Measurements from ENCODE around the gene GIMAP8. TPM values are rescaled to one million over a fixed set of nuclear protein-coding genes. Genes with fewer than 3 reads are reported as not detected.

Gene GIMAP8
- total RNA-seq, 1 experiment from 2014 or later: not detected

DNA sequence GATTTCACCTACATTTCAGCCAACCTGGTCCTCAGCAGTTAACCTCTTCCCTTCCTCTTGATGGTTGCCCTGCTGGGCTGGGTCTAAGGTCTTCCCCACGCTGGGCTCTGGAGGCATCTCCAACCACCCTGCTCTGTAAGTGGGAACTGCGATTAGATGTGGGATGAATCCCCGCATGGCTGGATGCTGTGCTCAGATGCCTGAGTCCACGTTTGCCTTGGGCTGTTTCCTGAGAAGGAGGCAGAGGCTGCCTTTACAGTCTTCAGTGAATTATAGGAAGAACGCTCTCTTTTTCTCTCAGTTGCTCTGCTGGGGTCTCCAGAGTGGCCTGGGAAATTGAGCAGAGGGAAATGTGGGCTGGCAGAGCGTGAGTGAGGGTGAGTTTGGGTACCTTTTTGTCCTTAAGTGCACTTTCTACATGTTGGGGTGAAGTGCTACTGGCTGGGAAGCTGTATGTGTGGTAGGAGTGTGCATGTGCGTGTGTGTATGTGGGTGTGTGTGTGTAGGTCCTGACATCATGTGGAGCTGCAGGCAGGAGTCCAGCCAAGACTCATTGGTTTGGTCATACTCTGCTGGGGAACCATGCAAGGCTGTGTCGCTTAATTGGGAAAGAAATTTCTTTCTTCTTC is 1.5 kb downstream of the GIMAP8 start:
- H3K79me1 ChIP-seq (ENCODE audit: insufficient read depth, low read depth, low read length, poor library complexity, severe bottlenecking): no peaks in the 10 kb centered on the region
- H2BK5ac ChIP-seq (ENCODE audit: insufficient read length, low read length): no peak overlapping the region
- no peak overlapping the region for H4K8ac ChIP-seq (replicated peaks; ENCODE audit: insufficient read length, low read depth, low read length)
- H3K23me2 ChIP-seq (ENCODE audit: insufficient read length, low read depth, low read length, poor library complexity, severe bottlenecking): no peaks in the 10 kb centered on the region
- no peak overlapping the region for H2BK120ac ChIP-seq (ENCODE audit: low read depth, low read length, poor library complexity, severe bottlenecking)
- peaks cover 91% of the 10 kb centered on the region for H3K27me3 Mint-ChIP-seq (ENCODE audit: low read depth)
- H3K4ac ChIP-seq (ENCODE audit: low read depth, low read length): no peak overlapping the region
- WGBS (ENCODE audit: extremely low coverage, insufficient read length, low lambda C conversion rate): no CpG with 5 or more reads among the region's 8 CpGs
- TF ChIP-seq, protein P1, sequence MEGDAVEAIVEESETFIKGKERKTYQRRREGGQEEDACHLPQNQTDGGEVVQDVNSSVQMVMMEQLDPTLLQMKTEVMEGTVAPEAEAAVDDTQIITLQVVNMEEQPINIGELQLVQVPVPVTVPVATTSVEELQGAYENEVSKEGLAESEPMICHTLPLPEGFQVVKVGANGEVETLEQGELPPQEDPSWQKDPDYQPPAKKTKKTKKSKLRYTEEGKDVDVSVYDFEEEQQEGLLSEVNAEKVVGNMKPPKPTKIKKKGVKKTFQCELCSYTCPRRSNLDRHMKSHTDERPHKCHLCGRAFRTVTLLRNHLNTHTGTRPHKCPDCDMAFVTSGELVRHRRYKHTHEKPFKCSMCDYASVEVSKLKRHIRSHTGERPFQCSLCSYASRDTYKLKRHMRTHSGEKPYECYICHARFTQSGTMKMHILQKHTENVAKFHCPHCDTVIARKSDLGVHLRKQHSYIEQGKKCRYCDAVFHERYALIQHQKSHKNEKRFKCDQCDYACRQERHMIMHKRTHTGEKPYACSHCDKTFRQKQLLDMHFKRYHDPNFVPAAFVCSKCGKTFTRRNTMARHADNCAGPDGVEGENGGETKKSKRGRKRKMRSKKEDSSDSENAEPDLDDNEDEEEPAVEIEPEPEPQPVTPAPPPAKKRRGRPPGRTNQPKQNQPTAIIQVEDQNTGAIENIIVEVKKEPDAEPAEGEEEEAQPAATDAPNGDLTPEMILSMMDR (conservative IDR thresholded peaks at IDR 0.05): no peak
- H2AK5ac ChIP-seq (ENCODE audit: insufficient read length, low read length): no peak overlapping the region
- no peak overlapping the region for H3T11ph ChIP-seq (ENCODE audit: low read length)
- no peak for DNase-seq
- no peak overlapping the region for H2BK12ac ChIP-seq (ENCODE audit: insufficient read length, low read depth, low read length)
- no peak overlapping the region for H4K91ac ChIP-seq (ENCODE audit: insufficient read length, low read depth, low read length)
- H3K79me2 ChIP-seq (ENCODE audit: insufficient read depth, low read length): no peaks in the 10 kb centered on the region
- H3K4me1 Mint-ChIP-seq: peaks cover 2 to 12% of the 10 kb centered on the region in 2 experiments; a peak in 3 of 4 replicates
- no peak overlapping the region for H3K56ac ChIP-seq (ENCODE audit: insufficient read length, low read depth, low read length)
- H3K4me3 Mint-ChIP-seq: no peak overlapping the region
- no peak overlapping the region for H4K5ac ChIP-seq (ENCODE audit: insufficient read length, low read depth, low read length)
- H3K9me3 ChIP-seq (ENCODE audit: control insufficient read depth, low read depth, low read length): peaks cover 2% of the 10 kb centered on the region
- H3K18ac ChIP-seq (ENCODE audit: insufficient read length, low read depth, low read length): no peak overlapping the region
- no peaks in the 10 kb centered on the region for H3K27me3 ChIP-seq (ENCODE audit: insufficient read depth, low read length)
- no peak overlapping the region for H3K27ac Mint-ChIP-seq
- H4K20me1 ChIP-seq (ENCODE audit: control insufficient read depth, insufficient read depth, insufficient read length): no peaks in the 10 kb centered on the region
- no peak overlapping the region for H2BK15ac ChIP-seq (ENCODE audit: low read depth, low read length)
- H2AFZ ChIP-seq (ENCODE audit: low read length): no peak overlapping the region
- H3K9ac ChIP-seq (ENCODE audit: extremely low read depth, insufficient read length, low read length): no peak overlapping the region
- H3K27ac ChIP-seq (ENCODE audit: insufficient read length, low read depth, low read length): no peak overlapping the region
- H3K36me3 Mint-ChIP-seq (ENCODE audit: insufficient read depth in 1 of 3, low read depth in 3 of 3): peaks cover 2 to 5% (median 2%) of the 10 kb centered on the region in 3 experiments; a peak in 6 of 7 replicates
- no peak overlapping the region for H2BK20ac ChIP-seq (ENCODE audit: low read depth, low read length, poor library complexity, severe bottlenecking)
- peaks cover 11 to 15% of the 10 kb centered on the region in 2 experiments for H3K9me3 Mint-ChIP-seq
- H3K23ac ChIP-seq (ENCODE audit: insufficient read length, low read depth, low read length): no peak overlapping the region
- H3K14ac ChIP-seq (ENCODE audit: insufficient read depth, low read length): no peak overlapping the region
- H3K4me2 ChIP-seq (ENCODE audit: insufficient read depth, insufficient read length, low read length): no peak overlapping the region
- H3K4me1 ChIP-seq (ENCODE audit: insufficient read depth, low read length): no peaks in the 10 kb centered on the region

Data from H9 (cell line).